GM12891 (cell line): ENCODE data around the gene SGO2.

Experiments used
- PAX5 ChIP-seq: IDR thresholded peaks from 2 replicates; pipeline ENCODE4 v1.6.1; 2011; ENCODE audit warnings: low read length, moderate library complexity, mild to moderate bottlenecking; ENCODE audit not compliant: insufficient read depth, severe bottlenecking
- POLR2A ChIP-seq: IDR thresholded peaks from 2 replicates; pipeline ENCODE4 v1.6.1; 2011; ENCODE audit warnings: low read depth, low read length, control low read depth
- POLR2AphosphoS5 ChIP-seq: IDR thresholded peaks from 2 replicates; pipeline ENCODE4 v1.6.1; 2011; ENCODE audit warnings: low read depth, low read length, control low read depth
- POU2F2 ChIP-seq: IDR thresholded peaks from 2 replicates; pipeline ENCODE4 v1.6.1; 2011; ENCODE audit warnings: low read depth, mild to moderate bottlenecking, control low read depth, low read length, moderate library complexity
- SPI1 ChIP-seq: IDR thresholded peaks from 2 replicates; pipeline ENCODE4 v1.6.1; 2011; ENCODE audit warnings: low read depth, low read length, control low read depth
- TAF1 ChIP-seq: IDR thresholded peaks from 2 replicates; pipeline ENCODE4 v1.6.1; 2011; ENCODE audit warnings: low read depth, low read length, control low read depth

- no peak for TF ChIP-seq POLR2A
- TF ChIP-seq POLR2AphosphoS5, result no peak
- no peak for TF ChIP-seq TAF1
- no peak for TF ChIP-seq SPI1
- no peak for TF ChIP-seq POU2F2
- TF ChIP-seq PAX5, result no peak
Measured at GRCh38 chr2:200486529-200486928, 39.5 kb upstream of the SGO2 start.
